ENCODE measurements around the gene OR9K2. TPM values are rescaled to one million over a fixed set of nuclear protein-coding genes. Genes with fewer than 3 reads are reported as not detected.
"Not testable (repeated sequence)": the region's sequence is repeated elsewhere in the genome, so short reads cannot be mapped to it uniquely, and the experiment has no call there.

Gene OR9K2
- total RNA-seq, 1 donor, result not detected

- TF ChIP-seq CTCF (IDR thresholded peaks at IDR 0.05; ENCODE audit: insufficient read depth, low read length), result no peak
- no peak overlapping the region for H3K4me3 ChIP-seq (ENCODE audit: low read depth, low read length)
- no peak for DNase-seq (ENCODE audit: low read depth)
Observed at GRCh38 chr12:55143566-55143870, 17.3 kb downstream of the OR9K2 start.

GRCh38 chr12:55167010-55167640, 40.9 kb downstream of the OR9K2 start:
- H3K4me3 ChIP-seq (ENCODE audit: low read depth, low read length); DNase-seq (ENCODE audit: low read depth): not testable (repeated sequence)

DNA sequence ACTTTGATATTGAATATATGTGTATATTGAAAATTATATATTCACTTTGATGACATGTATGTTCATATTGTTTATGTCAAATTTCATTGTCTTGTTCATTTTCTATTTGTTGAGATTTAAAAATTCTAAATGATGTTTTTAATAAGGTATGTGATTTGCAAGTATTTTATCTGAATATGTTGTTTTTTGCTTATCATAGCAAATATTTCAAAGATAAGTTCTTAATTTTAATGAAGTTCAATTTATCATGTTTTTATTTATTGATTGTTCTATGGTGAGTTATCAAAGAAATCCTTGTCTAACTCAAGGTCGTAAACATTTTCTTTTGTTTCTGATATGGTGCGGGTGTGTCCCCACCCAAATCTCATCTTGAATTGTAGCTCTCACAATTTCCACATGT, 45.2 kb downstream of the OR9K2 start:
- no peak for TF ChIP-seq CTCF (IDR thresholded peaks at IDR 0.05; ENCODE audit: insufficient read depth, low read length)
- DNase-seq (ENCODE audit: low read depth), result no peak

GRCh38 chr12:55171846-55172245, 45.6 kb downstream of the OR9K2 start:
- DNase-seq (ENCODE audit: low read depth); H3K4me3 ChIP-seq (ENCODE audit: low read depth, low read length): not testable (repeated sequence)

More for the DNA sequence above, 45.2 kb downstream of the OR9K2 start:
- H3K4me3 ChIP-seq (ENCODE audit: low read depth, low read length), result no peak overlapping the region

DNA sequence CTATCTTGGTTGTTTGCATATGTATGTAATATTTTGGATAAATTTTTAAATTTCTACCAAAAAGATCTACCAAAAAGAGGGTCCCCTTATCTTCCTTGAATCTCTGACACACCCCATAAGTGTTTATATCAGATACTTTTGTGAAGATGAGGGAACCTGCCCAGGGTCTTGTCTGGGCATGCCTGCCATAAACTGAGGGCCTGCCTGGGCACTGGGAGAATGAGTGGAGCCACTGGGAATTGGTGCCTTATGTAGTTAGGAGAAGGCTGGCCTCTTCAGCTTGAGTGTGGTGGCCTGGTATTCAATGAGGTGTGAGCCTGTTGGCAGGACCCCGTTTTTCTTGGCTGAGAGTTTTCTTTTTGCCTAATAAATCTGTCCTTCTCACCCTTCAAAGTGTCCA, 46.5 kb downstream of the OR9K2 start:
- no peak for DNase-seq (ENCODE audit: low read depth)
- no peak overlapping the region for H3K4me3 ChIP-seq (ENCODE audit: low read depth, low read length)
- no peak for TF ChIP-seq CTCF (IDR thresholded peaks at IDR 0.05; ENCODE audit: insufficient read depth, low read length)

DNA sequence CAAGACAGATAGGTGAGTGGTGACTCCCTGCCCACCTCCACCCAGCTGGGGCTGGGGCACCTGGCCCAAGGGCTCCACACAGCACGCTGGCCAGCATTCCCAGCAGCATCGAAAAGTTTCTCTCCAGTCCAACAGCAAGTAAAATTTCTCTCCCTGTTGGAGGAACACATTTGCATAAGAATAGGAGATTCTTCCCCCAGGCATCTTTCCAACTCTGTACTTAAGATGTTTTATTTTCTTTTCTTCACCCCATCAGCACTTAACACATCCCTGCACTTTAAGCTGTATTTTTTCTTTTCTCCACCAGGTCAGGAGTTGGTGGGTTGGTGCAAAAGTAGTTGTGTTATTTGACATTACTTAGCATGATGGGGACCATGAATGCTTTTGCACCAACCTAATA, 47.2 kb downstream of the OR9K2 start:
- H3K4me3 ChIP-seq (ENCODE audit: low read depth, low read length), result no peak overlapping the region
- no peak for TF ChIP-seq CTCF (IDR thresholded peaks at IDR 0.05; ENCODE audit: insufficient read depth, low read length)
- no peak for DNase-seq (ENCODE audit: low read depth)

Other genes with a start within 250 kb of the OR9K2 start
- not detected in 2 replicates for gene TESPA1, start 141.6 kb upstream of the OR9K2 start, total RNA-seq (ENCODE audit: low replicate concordance)
- not detected in 2 replicates for gene NEUROD4, start 106.4 kb upstream of the OR9K2 start, total RNA-seq (ENCODE audit: low replicate concordance)
- not detected in 2 replicates for gene OR10A7, start 94.6 kb downstream of the OR9K2 start, total RNA-seq (ENCODE audit: low replicate concordance)
- gene OR6C74, start 118.2 kb downstream of the OR9K2 start, total RNA-seq (ENCODE audit: low replicate concordance), result not detected in 2 replicates
- not detected in 2 replicates for gene OR6C6, start 170.2 kb downstream of the OR9K2 start, total RNA-seq (ENCODE audit: low replicate concordance)
- gene OR6C1, start 187.9 kb downstream of the OR9K2 start, total RNA-seq (ENCODE audit: low replicate concordance), result not detected in 2 replicates
- gene OR6C3, start 204.3 kb downstream of the OR9K2 start, total RNA-seq (ENCODE audit: low replicate concordance), result not detected in 2 replicates
- gene OR6C75, start 236.6 kb downstream of the OR9K2 start, total RNA-seq (ENCODE audit: low replicate concordance), result not detected in 2 replicates